Stimulated activated CD8-positive, alpha-beta memory T cell treated with anti-CD3 and anti-CD28 coated beads, Interleukin-12 subunit alpha, Interleukin-12 subunit beta, amount 100 ng/mL, for 4 hours (primary cell): Measurements from ENCODE around the gene HS3ST5.

Experiments
- DNase-seq: peaks from one replicate; pipeline ENCODE4 v3.0.0-alpha.2; 2020; ENCODE audit warnings: low read depth

The HS3ST5 gene

DNA sequence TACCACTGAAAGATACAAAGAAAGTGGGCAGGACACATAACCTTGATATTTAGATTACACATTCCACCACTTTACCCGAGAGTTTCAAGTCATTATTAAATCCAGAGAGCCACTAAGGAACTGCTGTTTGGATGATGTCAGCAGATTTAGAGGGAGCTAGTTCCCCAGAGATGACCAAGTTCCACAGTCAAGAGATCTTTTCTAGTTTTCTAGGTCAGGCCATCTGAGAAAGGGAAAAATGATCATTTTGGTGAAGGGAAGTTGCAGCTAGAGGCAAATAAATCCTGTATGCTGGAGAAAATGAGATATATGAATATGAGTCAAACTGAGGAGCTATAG is 147.8 kb downstream of the HS3ST5 start:
- DNase-seq, result no peak

DNA sequence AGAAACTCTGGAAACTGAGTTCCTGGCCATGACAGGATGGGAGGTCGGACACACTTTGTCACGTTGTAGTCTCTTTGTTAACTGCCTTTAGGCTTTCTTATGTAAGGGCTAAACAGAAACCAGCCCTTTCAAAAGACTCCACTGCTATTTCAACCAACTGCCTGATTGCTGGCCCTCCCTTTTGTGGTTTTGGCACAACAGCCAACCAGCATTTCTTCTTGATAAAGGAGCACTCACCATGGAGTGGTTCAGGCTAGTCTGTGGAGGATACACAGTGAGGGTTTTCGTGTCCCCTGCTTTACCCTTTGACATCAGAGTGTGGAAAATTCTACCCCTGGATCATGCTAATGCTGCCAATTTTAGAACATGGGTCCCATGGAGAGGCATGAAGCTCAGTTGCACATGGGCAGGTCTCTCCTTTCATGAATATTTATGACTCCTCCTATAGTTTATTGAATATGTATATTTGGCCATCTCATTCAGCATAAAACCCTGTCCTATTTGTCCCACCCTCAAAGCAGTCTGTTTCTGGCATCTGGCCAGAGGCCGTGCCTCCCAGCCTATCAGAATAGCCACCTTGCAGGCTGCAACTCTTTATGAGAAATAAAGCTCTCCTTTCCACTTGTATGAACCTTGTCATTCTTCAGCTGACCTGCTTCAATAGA is 148.3 kb downstream of the HS3ST5 start:
- no peak for DNase-seq

DNA sequence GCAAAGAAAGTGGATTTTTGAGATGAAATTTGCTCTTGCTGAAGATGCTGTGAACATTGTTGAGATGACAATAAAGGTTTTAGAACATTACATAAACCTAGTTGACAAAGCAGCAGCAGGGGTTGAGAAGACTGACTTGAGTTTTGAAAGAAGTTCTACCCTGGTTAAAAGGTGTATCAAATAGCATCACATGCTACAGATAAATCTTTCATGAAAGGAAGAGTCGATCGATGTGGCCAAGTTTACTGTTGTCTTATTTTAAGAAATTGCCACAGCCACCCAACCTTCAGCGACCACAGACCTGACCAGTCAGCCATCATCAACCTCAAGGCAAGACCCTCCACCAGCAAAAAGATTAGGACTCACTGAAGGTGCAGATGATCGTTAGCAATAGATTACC is 155.3 kb downstream of the HS3ST5 start:
- no peak for DNase-seq

DNA sequence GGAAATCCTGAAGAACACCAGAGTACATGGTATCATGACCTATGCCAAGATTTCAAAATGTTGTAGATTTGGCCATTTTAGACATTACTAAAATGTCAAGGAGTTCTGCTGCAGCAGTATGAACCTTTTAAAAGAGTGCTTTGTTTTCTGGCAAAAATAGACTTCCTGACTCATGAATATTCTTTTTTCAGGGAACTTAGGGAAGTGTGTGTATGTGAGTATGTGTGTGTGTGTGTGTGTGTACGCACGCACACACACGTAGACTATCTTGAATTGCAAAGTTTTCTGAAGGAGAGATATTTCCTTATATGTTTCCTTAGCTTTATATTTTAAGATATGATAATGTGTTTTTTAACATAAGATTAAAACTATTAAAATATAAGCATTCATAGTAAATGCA is 161.2 kb downstream of the HS3ST5 start:
- no peak for DNase-seq

DNA sequence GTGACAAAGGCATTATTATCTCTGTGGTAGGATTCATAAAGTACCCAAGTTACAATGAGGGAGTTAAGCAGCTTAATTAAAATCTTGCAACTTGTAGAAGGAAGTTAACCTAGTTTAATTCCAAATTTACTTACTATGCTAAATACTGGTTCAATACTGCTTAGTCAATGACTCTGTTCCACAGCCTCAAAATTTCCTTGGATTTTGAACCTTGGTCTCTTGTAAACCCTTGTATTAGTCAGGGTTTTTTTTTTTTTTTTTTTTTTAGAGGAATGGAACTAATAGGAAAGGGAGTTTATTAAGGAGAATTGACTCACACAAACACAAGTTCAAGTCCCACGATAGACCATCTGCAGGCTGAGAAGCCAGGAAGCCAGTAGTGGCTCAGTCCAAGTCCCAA is 163.4 kb downstream of the HS3ST5 start:
- DNase-seq, result no peak

DNA sequence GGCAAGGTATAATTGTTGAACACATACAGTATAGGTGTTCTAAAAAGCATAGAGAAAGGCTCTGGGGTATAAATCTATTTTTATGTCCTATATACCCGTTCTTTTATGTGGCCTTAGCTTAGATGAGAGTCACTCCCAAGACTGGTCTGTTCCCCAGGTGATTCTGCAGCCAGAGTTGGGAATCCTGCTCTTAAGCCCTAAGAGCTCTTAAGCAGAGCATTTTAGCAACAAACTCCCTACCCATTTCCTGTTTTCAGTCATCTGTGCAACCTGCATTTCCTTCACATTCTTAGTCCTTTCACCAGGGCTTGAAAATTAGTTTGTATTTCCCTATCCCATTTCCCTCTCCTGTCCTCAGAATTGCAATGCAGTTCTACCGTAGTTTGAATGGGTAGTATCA is 166.1 kb downstream of the HS3ST5 start:
- no peak for DNase-seq

DNA sequence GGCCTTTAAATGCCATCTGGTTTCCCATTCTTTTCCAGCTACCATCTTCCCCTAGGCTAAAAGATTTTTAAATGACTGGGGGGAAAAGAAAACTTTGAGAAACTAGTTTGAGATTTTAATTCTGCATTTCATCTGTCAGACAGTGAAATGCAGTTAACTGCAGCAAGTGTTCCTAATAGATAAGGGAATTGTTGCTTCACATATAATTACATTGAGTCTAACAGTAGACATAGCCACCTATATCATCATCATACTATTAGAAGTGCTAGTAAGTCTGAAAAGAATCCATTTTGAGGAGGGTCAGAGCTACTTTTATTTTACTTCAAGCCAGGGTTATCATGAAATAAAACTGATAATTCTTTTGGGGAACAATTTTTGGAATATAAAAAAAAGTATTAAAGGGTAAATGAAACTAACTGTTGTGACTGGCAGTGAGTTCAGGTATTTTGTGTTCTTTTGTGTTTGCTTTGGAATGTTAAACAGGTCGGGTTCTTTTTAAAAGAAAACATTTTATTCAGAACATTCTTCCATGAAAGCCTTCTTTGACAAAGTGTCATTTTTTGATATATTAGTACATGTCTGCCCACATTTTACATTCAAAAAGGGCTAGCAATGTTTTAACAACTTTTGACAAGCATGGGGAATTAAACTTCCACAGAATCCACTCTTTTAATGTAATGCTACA is 170.1 kb downstream of the HS3ST5 start:
- no peak for DNase-seq

DNA sequence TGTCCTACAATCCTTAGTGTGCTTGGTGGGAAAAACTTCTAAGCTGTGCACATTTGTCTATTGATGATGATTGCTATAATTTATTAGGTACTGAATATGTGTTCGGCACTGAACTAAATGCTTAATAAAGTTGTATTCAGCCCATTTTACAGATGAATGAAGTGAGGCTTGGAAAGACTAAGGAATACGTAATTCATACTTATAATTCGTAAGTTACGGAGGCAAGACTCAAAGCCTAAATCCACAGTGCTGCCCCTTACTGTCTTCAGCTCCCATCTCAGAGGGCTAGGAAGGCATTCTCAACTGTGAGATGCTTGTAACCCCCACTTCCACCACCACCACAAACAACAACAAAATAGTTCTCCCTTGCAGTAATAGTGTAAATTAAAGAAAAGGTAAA is 171.3 kb downstream of the HS3ST5 start:
- no peak for DNase-seq

DNA sequence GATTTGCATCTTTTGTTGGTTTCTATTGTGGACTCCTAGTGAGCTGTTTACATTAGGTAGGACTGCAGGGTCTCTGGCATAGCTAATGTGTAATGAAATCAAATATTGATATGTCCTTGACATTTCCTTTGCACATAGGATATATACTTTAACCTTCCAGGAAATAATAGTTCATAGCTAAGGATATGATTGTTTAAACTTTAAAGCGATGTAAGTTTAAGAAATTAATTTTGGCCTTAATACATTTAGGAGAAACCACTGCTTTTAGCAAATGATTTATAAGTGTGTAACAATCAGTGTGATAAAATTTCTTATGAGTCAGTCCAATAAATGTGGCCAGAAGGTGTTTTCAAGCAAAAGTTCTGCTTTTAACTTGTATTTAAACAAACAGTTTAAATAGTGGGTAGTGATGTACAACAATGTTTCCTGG is 171.8 kb downstream of the HS3ST5 start:
- DNase-seq, result no peak

DNA sequence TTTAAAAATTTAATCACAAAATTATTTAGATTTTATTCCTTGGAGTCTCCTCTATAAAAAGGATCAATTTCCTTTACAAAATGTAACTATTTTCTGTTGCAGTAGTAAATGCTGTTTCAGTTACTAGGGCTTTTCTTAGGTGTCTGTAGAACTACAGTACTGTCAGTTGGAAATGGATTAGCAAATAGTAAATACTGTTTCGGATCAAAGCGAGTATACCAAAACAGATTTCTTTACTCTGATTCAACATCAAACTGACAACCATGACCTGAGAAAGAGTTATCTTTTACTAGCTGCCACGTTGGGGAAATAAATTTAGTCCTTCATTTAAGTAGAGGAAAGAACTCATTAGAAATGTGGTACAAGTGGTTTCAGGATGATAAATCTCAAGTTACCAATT is 172.5 kb downstream of the HS3ST5 start:
- DNase-seq, result no peak

DNA sequence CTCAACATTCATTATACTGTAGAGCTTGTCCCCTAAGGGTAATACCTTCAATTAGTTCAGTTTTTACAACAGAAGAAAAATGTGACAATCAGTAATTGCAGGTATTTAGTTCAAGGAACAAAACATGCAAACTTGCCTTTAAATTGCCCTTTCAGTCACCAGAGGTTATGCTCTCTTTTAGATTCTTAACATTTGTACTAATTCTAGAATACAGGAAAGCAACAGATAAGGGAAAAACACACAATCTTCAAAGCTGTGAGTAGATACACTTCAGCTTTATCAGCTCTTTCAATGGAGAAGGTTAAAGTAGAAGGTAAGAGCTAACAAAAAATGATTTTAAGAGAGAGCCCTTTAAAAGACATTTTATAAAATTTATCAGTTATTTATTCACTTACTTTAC is 173.1 kb downstream of the HS3ST5 start:
- DNase-seq, result no peak

DNA sequence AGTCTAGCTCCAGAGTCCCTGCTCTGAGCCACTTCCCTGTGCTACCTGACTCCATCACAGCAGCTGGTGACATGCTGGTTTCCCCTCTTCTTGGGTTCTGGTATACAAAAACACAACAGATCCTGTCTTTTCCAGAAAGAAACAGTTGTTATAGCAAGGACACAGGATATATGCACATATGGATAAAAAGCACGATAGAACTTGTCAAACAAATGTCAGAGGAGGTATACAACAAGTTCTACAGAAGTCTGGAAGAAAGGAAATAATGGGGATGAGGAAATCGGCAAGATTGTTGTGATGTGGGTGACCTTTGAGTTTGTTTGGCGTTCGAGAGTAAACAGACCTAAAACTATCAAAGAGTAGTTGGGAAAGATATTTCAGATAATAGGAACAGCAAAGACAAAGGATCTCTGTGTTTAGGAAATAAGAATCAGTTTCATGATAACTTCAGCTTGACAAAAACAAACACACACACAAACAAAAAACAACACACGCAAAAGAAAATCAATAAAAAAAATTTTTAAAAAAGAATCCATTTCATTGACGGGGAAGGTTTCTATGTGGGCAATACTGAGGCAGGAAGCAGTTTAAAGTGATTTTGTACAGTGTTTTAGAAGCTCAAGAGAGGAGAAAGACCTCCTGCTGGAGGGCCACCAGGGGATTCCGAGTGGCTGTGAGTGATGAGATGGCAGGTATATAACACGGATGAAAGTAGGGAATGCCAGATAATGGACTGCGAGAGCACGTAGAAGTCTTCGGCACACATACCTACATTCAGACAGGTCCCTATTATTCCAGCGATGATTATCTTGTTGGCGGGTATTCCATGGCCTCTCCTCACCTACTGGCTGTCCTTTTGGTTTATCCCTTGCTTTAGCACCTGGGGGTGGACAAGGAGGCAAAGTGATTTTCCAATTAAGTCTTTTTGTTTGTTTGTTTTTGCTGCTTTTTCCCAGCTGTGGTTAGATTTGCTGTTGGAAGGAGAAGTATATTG is 174.9 kb downstream of the HS3ST5 start:
- DNase-seq, result no peak

DNA sequence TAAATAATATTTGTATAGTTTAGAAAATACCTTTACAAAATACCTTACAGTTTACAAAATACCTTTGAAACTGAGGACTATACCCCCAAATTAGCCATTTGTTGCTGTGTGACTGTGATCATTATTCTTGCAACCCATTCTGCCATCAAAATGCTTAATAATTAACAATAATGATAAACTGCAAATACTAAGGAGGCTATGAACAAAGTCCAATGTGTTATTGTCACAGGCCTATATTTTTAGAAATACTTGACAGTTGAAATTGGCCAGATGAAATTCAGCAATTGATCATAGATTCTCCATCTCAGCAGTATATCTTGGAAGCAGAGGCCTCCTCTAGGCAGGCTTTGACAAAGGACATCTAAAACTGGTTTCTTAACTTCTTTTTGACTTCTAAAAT is 178.6 kb downstream of the HS3ST5 start:
- no peak for DNase-seq

DNA sequence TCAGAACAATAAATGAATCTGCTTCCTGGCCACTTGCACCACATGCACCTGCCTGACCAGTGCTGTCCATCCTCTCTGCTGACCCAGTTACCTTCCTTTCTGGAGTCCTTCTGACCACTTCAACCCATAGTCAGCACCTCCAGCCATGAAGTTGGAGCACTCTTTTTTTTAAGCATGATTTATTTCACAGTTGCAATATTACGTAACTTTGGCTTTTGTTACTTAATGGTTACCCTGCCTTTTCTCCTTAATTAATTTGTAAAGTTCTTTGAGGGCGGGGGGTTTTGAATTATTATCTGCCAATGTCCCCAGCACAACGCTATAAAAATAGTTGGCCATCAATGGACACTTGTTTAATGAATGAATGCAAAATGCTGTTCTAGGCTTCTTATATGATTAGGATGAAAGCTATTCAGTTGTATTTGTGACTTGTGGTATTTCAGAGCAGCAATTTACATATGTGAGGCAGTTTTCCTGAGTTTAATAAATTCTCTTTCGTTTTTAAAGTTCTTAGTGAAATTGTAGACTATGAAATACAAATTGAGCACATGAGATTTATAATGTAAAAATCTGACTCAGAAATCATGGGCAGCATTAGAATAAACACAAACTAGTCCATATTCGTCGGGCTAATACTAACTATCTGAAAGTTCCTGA is 180.0 kb downstream of the HS3ST5 start:
- no peak for DNase-seq

DNA sequence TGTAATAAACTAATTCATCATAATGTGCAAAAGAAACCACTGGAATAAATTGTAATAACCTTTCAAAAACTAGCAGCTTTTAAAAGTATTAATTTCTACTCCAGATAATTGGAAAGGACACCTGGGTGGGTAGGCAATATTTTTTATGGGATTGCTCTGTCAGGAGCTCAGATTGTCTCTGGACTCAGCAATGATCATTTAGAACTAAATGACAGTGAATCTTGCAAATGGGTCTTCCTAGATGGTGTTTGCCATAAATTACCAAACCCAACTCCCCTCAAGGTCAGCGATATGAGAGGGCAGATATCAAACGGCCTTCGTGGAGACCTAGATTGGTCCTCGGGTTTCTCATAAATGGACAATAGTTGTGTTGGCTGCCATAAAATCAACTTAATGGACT is 181.9 kb downstream of the HS3ST5 start:
- DNase-seq, result no peak

DNA sequence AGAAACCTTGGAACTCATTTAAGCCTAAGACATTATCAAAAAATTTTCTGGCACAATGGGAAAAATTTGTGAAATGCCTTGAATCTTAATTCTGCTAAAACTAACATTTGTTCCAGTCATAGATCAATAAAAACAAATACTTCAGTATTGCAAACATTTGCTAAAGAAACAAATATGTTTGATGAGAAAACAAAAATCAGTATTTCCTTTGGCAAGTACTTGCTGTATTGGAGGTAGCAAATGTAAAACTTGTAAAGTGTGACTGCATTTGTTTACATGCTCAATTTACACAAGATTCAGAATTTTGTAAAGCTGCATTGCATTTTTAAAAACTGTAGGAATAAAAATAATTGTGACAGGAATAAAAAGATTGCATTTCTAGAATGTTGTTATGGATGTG is 183.1 kb downstream of the HS3ST5 start:
- no peak for DNase-seq

DNA sequence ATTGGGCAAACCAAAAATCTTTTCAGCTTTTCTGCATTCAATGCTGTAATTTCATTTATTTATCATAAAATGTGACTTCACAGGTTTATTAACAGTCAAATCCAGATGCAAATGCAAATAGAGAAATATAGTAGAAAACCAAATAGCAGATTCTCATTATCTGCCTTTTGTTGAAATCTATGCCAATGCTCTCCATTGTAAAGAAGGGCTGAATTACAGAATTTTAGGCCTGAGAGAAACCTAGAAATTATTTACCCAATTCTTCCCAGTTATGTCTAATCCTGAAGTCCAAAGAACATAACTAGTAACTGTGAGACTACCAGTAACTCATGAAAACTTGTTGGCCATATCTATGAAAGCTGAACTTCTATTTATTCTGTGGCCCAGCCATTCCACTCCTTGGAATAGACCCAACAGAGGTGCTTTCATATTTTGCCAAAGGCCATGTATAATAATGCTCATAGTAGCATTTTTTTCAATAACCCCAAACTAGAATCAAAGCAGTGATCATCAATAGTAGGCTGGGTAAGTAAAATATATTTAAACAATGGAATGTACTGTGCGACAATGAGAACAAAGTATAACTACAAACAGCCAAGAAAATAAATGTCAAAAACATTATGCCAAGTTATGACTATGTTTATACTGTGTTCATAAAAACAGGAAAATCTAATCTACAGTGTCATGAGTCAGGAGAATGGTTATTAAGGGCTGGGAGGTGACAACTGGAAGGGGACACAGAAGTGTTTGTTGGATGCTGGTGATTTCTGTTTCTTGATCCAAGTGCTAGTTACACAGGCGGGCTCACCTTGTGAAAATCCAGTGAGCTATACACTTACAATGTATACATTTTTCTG is 183.8 kb downstream of the HS3ST5 start:
- DNase-seq, result no peak

DNA sequence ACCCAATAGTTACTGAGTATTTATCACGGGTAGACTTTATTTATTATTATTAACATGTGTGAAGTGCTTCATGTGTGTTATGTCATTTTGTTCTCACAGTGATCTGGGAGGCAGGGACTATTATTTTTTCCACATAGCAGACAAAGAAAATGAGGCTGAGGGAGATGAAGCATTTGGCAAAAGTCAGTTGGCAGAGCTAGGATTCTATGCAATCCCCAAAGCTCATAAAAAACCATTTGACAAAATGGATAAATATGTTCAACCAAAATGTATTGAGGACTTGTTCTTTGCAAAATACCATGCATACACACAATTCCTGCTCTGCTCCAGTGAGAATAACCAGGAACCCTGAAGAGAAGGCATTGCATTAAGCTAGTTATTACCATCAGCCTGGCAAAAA is 184.4 kb downstream of the HS3ST5 start:
- DNase-seq, result no peak

DNA sequence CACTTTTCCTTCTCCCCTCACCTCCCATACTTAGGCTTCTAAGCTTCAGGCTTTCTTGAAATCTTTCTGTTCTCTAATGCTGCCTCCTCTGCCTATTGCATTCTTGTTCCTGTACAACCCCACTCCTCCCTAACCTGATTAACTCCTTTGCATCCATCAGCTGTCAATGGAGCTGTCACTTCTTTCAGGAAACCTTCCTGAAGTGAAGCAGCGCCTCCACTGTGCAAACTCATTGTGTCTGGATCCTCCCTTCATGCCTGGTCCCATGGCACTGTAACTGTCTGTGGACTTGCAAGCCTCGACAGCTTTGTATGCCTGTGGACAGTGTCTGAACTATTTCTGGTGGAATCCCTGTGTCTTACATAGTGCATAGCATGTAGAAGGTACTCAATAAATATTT is 185.0 kb downstream of the HS3ST5 start:
- no peak for DNase-seq

DNA sequence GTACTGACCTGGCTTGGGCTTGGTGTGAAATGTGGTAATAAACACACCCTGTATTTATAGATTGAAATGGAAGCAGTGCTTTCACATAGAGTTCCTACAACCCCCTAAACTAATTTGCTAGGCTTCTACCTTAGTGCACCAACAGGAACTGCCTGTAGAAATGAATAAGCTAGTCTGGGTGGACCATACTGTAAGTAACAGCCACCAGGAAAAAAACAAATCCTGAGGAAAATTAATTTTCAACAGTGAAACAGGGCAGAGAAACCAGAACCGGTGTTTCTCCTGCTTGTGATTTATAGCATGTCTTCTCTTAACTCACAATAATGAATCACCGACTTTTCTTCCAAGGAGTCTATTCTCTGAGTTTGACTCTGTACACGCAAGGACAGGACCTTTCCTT is 187.1 kb downstream of the HS3ST5 start:
- DNase-seq, result no peak

DNA sequence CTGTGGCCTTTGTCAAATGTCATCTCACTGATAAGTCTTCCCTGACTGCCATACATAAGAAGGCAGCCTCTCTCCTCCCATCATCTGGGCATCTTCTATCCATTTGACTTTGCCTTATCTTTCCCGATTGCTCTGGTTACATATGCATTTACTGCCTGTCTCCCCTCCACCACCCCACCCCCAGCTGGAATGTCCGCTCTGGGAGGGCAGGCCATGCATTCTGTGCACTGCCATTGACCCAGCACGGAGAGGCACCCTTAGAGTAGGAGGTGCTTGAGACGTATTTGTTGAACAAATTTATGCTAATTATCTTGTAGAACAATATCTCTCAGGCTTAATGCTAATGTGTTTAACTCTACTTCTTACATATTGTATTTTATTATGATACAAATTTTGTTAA is 188.0 kb downstream of the HS3ST5 start:
- DNase-seq, result no peak

DNA sequence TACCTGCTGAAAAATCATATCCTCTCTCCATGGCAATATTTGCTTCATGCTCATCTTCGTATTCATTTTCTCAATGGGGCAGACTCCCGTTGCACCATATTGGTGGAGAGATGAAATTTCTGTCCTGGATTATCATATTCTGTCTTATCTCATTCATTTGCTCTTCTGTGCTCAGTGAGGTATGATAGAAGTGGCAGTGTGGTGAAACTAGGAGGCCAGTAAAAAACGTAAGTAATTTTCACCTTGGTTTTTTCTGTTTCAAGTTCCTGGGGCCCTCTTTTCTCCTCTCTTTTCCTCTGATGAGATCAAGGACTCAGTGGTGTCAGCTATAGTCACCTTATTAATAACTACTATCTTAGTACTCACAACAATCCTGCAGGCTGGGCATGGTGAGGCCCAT is 189.4 kb downstream of the HS3ST5 start:
- DNase-seq, result no peak
